Gastroesophageal sphincter (tissue), 3 donors: Measurements from ENCODE around the gene PANK1.

Source experiments
- EP300 ChIP-seq: sonication (generic); formaldehyde crosslinking; IDR thresholded peaks from one replicate; pipeline ENCODE4 v1.6.1; 2017; ENCODE audit warnings: antibody characterized with exemption, mild to moderate bottlenecking
- TF ChIP-seq, protein P1 (sequence below), 4 experiments: fragments of 200-600 bp in 2 of 4; fragments of 450-650 bp in 2 of 4; sonication (generic) in 1 of 4; IDR thresholded peaks; one replicate each; pipeline ENCODE4 v1.5.1; 2017 to 2019; ENCODE audit warnings: antibody characterized with exemption in 4 of 4, mild to moderate bottlenecking in 2 of 4, moderate library complexity in 2 of 4

DNA sequence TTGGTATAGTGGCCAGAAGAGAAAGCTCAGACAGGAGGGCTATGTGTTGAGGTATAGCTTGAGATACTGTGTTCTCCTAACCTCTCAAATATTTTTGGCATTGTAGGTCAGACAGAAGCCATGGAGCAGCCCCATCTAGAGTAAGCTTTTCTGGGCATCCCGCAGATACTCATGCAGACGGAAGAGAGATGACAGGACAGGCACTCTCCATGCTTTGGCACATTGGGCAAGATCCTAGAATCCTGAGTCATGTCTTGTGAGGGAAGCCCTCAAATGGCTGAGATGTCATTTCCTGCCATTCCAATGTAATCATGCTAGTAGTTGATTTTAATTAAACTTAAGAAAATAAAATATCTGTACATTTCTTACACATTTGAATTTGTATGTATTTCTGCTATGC lies 39.6 kb upstream of the PANK1 start:
- TF ChIP-seq, protein P1, sequence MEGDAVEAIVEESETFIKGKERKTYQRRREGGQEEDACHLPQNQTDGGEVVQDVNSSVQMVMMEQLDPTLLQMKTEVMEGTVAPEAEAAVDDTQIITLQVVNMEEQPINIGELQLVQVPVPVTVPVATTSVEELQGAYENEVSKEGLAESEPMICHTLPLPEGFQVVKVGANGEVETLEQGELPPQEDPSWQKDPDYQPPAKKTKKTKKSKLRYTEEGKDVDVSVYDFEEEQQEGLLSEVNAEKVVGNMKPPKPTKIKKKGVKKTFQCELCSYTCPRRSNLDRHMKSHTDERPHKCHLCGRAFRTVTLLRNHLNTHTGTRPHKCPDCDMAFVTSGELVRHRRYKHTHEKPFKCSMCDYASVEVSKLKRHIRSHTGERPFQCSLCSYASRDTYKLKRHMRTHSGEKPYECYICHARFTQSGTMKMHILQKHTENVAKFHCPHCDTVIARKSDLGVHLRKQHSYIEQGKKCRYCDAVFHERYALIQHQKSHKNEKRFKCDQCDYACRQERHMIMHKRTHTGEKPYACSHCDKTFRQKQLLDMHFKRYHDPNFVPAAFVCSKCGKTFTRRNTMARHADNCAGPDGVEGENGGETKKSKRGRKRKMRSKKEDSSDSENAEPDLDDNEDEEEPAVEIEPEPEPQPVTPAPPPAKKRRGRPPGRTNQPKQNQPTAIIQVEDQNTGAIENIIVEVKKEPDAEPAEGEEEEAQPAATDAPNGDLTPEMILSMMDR (IDR thresholded peaks at IDR 0.05) = no peak
- no peak for TF ChIP-seq EP300
